Inferior parietal cortex (tissue), 1 donor: ENCODE measurements around the gene TOMM6.

ENCODE experiments used
- DNase-seq: peaks from one replicate; pipeline ENCODE4 v3.0.0-alpha.2; 2016; ENCODE audit errors: extremely low spot score

The TOMM6 gene

DNA sequence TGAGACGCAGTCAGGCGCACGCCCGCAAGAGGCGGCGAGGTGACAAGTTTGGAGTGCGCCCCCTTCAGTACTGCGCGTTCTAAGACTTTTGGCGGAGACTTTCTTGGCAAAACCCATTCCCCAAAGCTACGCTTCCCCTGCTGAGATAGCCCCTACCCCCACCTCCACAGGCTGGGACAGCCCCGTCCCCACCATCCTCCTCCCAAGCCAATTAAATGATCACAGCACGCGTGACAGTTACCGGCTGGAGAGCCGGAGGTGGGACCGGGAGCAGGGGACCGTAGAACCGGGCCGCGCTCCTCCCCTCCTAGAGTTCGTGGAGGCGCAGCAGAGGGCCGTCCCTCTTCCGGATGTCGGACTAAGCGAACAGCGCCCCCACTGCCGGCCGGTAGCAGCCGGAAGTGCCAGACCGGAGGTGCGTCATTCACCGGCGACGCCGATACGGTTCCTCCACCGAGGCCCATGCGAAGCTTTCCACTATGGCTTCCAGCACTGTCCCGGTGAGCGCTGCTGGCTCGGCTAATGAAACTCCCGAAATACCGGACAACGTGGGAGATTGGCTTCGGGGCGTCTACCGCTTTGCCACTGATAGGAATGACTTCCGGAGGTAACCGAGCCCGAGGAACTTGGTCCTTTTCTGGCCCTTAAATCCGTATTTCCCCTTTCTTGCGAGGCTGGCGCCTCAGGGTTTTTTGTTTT, at the start of gene TOMM6:
TOMM6 (plus strand) TSS at position 476 of the 699 bp plus-strand sequence; CDS start at position 480, 4 bp downstream.
- peak; percentile 97 for DNase-seq

- no peak for DNase-seq
These were observed 48.5 kb upstream of the TOMM6 start for GRCh38 chr6:41739041-41739440.

GRCh38 chr6:41740366-41741162, 46.9 kb upstream of the TOMM6 start:
- DNase-seq = no peak

GRCh38 chr6:41741625-41742490, 45.6 kb upstream of the TOMM6 start:
- DNase-seq = no peak

- DNase-seq = no peak
These were observed 43.9 kb upstream of the TOMM6 start for GRCh38 chr6:41743406-41744235.

DNA sequence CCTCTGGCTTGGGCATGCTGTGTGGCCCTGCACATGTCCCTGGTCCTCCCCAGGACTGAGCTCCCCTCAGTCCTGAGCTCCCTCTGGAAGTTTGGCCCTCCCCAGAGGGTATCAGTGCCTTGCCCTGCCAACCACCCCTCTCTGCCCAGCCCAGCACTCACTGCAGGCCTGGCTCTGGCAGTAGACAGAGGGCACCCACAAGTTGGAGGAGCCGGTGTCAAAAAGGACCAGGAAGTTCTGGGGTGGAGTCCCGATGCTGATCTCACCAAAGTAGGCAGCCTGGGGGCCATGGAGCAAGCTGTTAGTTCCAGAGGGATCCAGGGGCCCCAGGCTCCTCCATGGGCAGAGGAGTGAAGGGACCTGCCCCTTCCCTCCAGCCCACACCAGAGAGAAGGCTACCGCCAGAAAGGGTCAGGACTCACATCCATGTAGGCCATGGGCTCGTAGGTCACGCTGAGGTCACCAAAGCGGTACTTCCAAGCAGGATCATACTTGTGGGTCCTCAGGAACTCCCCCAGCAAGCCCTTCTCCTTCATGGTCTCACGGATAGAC, 43.2 kb upstream of the TOMM6 start:
- no peak for DNase-seq

DNA sequence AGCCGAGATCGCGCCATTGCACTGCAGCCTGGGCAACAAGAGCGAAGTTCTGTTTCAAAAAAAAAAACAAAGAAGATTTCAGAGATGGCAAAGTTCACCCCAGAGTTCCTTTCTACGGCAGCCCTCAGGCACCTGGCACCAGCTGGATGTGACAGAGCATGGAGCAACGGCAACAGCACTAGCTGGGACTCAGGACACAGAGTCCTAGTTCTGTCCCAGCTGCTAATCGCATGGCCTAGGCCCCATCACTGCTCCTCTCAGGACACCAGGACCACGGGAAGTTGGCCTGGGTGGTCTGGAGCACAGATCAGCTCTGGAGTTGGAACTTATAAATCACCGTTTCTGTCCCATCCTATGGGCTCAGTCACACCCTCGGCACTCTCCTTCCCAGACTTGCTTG, 41.4 kb upstream of the TOMM6 start:
- no peak for DNase-seq

GRCh38 chr6:41747256-41748101, 40.0 kb upstream of the TOMM6 start, which contains the start of gene PGC:
Gene PGC, minus strand, starts transcription at chr6:41747397. Its CDS starts 63 bp downstream, at chr6:41747334.
- DNase-seq = no peak

DNA sequence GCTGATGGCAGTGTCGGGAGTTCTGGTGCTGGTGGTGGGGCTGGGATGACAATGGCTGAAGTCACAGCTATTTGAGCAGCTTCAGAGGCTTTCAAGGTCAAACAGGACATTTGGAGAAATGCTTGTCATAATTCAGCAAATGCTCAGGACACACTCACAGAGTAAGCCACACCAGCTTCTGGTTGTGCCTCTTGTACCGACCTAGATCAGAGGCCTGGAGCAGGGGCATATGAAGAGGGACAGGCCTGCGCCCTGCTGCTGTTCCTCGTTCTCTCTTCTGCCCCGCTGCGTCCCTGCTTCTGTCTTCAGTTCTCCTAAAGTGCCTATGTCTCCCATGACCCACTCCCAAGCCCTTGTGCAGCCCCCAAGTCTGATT, 39.4 kb upstream of the TOMM6 start:
- DNase-seq = no peak

DNA sequence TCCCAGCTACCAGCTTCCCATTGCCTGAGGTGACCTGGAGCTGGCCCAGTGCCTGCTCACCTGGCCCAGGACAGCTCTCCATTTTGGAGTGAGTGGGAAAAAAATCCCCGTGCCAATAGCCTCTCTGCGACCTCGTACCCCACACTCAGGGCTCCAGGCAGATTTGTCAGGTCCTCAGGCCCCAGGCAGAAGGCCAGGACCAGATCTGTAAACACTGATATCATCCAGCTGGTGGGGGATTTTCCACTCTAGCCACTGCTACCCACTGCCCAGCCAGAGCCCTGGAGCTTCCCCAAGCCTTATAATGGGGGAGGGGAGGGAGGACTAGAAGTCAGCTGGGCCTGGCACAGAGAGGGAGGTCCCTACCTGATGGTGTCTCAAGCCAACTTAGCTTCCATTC, 39.0 kb upstream of the TOMM6 start:
- DNase-seq = no peak

GRCh38 chr6:41750374-41750773, 37.1 kb upstream of the TOMM6 start:
- no peak for DNase-seq

- no peak for DNase-seq
These were observed 31.6 kb upstream of the TOMM6 start for GRCh38 chr6:41755895-41756294.

- DNase-seq = no peak
These were observed 31.1 kb upstream of the TOMM6 start for GRCh38 chr6:41756354-41756753.

DNA sequence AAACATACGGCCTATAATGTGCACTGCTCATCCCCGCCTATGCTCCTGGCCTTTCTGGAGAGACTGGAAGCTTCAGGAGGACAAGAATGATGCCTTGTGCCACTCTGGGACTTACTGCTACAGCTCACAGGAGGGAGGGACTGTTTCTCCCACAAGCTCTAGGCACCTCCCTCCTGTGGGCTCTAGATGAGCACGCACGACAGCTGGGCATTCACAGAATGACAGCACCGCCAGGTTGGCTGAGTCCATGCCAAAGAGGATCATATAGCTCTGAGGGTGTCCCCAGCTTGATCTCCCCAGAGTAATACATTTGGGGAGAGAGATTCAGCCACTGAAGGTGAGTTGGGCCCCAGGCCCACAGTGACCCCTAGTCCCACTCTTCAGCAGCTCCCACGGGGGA, 30.2 kb upstream of the TOMM6 start:
- DNase-seq = no peak

GRCh38 chr6:41757931-41758640, 29.4 kb upstream of the TOMM6 start:
- DNase-seq = no peak

DNA sequence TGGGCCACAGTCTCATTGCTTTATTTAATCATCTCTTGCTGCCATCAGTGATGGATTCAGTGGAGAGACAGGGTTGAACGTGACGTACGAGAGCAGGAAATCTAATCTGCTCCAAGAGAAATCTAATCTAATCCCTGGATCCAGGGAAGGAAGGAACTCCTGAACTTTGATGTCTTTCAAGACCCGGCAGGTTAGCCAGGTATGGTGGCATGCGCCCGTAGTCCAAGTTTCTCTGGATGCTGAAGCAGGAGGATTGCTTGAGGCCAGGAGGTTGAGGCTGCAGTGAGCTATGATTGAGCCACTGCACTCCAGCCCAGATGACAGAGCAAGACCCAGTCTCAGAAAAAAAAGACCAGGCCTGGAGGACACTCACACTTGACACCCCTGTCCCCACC, 28.9 kb upstream of the TOMM6 start:
- no peak for DNase-seq

- DNase-seq = no peak
These were observed 28.2 kb upstream of the TOMM6 start for GRCh38 chr6:41759106-41759904.

GRCh38 chr6:41759905-41760579, 27.5 kb upstream of the TOMM6 start:
- DNase-seq = no peak
